HL-60 (cell line): ENCODE measurements around the gene CRB1.

Experiments used
- CTCF ChIP-seq: IDR thresholded peaks from one replicate; pipeline ENCODE4 v1.5.1; 2011; ENCODE audit warnings: low read length, control low read depth, inconsistent platforms; ENCODE audit not compliant: insufficient read depth
- GABPA ChIP-seq: IDR thresholded peaks from 2 replicates; pipeline ENCODE4 v1.6.1; 2012; ENCODE audit warnings: low read depth
- POLR2AphosphoS5 ChIP-seq: IDR thresholded peaks from 2 replicates; pipeline ENCODE4 v1.6.1; 2012; ENCODE audit warnings: low read depth
- REST ChIP-seq: IDR thresholded peaks from 2 replicates; pipeline ENCODE4 v1.6.1; 2012; ENCODE audit warnings: low read depth; ENCODE audit not compliant: insufficient replicate concordance

GRCh38 chr1:197319631-197320030 lies 51.6 kb downstream of the CRB1 start:
- no peak for TF ChIP-seq CTCF
- no peak for TF ChIP-seq GABPA
- TF ChIP-seq REST: no peak
- no peak for TF ChIP-seq POLR2AphosphoS5
